ENCODE measurements around the gene KCNIP3. TPM values are rescaled to one million over a fixed set of nuclear protein-coding genes. Genes with fewer than 3 reads are reported as not detected.

Gene KCNIP3
- total and polyA plus RNA-seq, 4 donors, result 0.26 to 1.1 (median 0.62) TPM

DNA sequence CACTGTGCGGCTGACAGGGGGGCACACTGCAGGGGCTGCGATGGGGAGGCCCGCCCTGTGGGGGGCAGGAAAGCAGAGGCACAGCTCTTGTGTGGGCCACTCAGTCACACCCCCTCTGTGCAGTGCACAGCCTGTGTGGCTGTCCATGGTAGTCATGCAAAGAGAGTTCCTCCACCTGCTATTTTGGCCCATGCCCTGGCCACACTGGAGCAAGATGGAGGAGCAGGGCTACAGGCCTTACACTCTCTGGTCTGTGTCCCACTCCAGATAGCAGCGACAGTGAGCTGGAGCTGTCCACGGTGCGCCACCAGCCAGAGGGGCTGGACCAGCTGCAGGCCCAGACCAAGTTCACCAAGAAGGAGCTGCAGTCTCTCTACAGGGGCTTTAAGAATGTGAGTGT is 76.9 kb downstream of the KCNIP3 start:
- TF ChIP-seq HNF4A (conservative IDR thresholded peaks at IDR 0.05) (no peak), YY1 (IDR thresholded peaks at IDR 0.05) (no peak), SP1 (IDR thresholded peaks at IDR 0.05) (no peak)

DNA sequence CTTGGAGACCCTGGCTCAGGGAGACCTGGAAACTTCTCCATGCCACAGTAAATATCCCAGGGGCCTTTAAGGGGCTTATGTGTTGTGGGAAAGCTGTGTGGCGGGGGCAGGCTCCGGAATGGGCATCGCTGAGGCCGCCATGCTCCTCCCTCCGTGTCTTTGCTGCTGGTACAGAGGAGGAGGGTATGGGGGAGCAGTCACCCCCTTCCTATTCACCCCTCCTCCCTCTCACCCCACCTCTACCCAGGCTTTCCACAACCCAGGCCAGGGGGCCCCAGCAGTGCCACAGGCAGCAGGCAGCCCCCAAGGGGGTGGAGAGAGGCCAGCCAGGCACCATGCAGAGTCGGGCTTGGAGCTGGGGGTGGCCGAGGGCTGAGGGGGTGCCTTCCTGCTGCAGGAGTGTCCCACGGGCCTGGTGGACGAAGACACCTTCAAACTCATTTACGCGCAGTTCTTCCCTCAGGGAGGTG is 77.3 kb downstream of the KCNIP3 start:
- DNase-seq (ENCODE audit: low spot score), result no peak
- WGBS, result 93% methylated on average over 11 of the region's 11 CpGs

More for the DNA sequence above, 76.9 kb downstream of the KCNIP3 start:
- 94% methylated on average over 6 of the region's 6 CpGs for WGBS
- Histone ChIP-seq H3K4me3 (ENCODE audit: low read depth in 1 of 3, low read length in 3 of 3) (no peak overlapping the region), H3K4me1 (ENCODE audit: control insufficient read depth in 4 of 4, insufficient read depth in 4 of 4, low read length in 3 of 4) (no peaks in the 10 kb centered on the region), H3K27ac (ENCODE audit: low read depth in 1 of 2, low read length in 2 of 2) (no peak overlapping the region), H3K27me3 (ENCODE audit: control insufficient read depth in 4 of 4, insufficient read depth in 4 of 4, low read length in 3 of 4) (no peaks in the 10 kb centered on the region), H3K36me3 (ENCODE audit: control insufficient read depth in 4 of 4, insufficient read depth in 3 of 4, low read depth in 1 of 4, low read length in 3 of 4) (no peaks in the 10 kb centered on the region), H3K9me3 (ENCODE audit: control insufficient read depth in 4 of 4, low read length in 3 of 4) (no peaks in the 10 kb centered on the region), H3K9ac (ENCODE audit: low read depth in 1 of 2, low read length in 2 of 2) (no peak overlapping the region)
- no peak for DNase-seq (ENCODE audit: low spot score)

More for the DNA sequence above, 77.3 kb downstream of the KCNIP3 start:
- H3K9me3 ChIP-seq (ENCODE audit: control insufficient read depth in 4 of 4, low read length in 3 of 4), result no peaks in the 10 kb centered on the region
- TF ChIP-seq HNF4A (conservative IDR thresholded peaks at IDR 0.05), result no peak
- TF ChIP-seq, protein P1, sequence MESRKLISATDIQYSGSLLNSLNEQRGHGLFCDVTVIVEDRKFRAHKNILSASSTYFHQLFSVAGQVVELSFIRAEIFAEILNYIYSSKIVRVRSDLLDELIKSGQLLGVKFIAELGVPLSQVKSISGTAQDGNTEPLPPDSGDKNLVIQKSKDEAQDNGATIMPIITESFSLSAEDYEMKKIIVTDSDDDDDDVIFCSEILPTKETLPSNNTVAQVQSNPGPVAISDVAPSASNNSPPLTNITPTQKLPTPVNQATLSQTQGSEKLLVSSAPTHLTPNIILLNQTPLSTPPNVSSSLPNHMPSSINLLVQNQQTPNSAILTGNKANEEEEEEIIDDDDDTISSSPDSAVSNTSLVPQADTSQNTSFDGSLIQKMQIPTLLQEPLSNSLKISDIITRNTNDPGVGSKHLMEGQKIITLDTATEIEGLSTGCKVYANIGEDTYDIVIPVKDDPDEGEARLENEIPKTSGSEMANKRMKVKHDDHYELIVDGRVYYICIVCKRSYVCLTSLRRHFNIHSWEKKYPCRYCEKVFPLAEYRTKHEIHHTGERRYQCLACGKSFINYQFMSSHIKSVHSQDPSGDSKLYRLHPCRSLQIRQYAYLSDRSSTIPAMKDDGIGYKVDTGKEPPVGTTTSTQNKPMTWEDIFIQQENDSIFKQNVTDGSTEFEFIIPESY (IDR thresholded peaks at IDR 0.05), result no peak
- no peak for TF ChIP-seq REST (IDR thresholded peaks at IDR 0.05)
- no peak for TF ChIP-seq EGR1 (IDR thresholded peaks at IDR 0.05; ENCODE audit: low read depth in 2 of 2)
- no peak for TF ChIP-seq JUND (IDR thresholded peaks at IDR 0.05)
- no peak for TF ChIP-seq YY1 (IDR thresholded peaks at IDR 0.05)
- TF ChIP-seq FOXA2 (IDR thresholded peaks at IDR 0.05), result no peak
- TF ChIP-seq RXRA (IDR thresholded peaks at IDR 0.05), result no peak
- no peak for TF ChIP-seq NR2F2 (IDR thresholded peaks at IDR 0.05)
- no peak for TF ChIP-seq FOXA1 (IDR thresholded peaks at IDR 0.05)
- no peak for TF ChIP-seq ATF3 (IDR thresholded peaks at IDR 0.05)
- TF ChIP-seq TAF1 (conservative IDR thresholded peaks at IDR 0.05), result no peak
- TF ChIP-seq, protein P2, sequence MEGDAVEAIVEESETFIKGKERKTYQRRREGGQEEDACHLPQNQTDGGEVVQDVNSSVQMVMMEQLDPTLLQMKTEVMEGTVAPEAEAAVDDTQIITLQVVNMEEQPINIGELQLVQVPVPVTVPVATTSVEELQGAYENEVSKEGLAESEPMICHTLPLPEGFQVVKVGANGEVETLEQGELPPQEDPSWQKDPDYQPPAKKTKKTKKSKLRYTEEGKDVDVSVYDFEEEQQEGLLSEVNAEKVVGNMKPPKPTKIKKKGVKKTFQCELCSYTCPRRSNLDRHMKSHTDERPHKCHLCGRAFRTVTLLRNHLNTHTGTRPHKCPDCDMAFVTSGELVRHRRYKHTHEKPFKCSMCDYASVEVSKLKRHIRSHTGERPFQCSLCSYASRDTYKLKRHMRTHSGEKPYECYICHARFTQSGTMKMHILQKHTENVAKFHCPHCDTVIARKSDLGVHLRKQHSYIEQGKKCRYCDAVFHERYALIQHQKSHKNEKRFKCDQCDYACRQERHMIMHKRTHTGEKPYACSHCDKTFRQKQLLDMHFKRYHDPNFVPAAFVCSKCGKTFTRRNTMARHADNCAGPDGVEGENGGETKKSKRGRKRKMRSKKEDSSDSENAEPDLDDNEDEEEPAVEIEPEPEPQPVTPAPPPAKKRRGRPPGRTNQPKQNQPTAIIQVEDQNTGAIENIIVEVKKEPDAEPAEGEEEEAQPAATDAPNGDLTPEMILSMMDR (IDR thresholded peaks at IDR 0.05; ENCODE audit: low read depth, low read length, missing input control), result no peak
- no peak overlapping the region for H3K27ac ChIP-seq (ENCODE audit: low read depth in 1 of 2, low read length in 2 of 2)
- H3K27me3 ChIP-seq (ENCODE audit: control insufficient read depth in 4 of 4, insufficient read depth in 4 of 4, low read length in 3 of 4), result no peaks in the 10 kb centered on the region
- no peak overlapping the region for H3K9ac ChIP-seq (ENCODE audit: low read depth in 1 of 2, low read length in 2 of 2)
- H3K4me1 ChIP-seq (ENCODE audit: control insufficient read depth in 4 of 4, insufficient read depth in 4 of 4, low read length in 3 of 4), result no peaks in the 10 kb centered on the region
- H3K36me3 ChIP-seq (ENCODE audit: control insufficient read depth in 4 of 4, insufficient read depth in 3 of 4, low read depth in 1 of 4, low read length in 3 of 4), result no peaks in the 10 kb centered on the region
- H3K4me3 ChIP-seq (ENCODE audit: low read depth in 1 of 3, low read length in 3 of 3), result no peak overlapping the region

Data from liver (tissue), 9 donors.